Glomerular visceral epithelial cell (primary cell): ENCODE data around the gene LRRIQ3.

Source experiments
- DNase-seq: peaks from one replicate; pipeline ENCODE4 v3.0.0-alpha.2; 2016; ENCODE audit errors: extremely low spot score

Gene LRRIQ3

GRCh38 chr1:74113333-74113732 lies 84.6 kb downstream of the LRRIQ3 start:
- no peak for DNase-seq

- DNase-seq, result no peak
These were observed 90.6 kb downstream of the LRRIQ3 start for GRCh38 chr1:74107394-74107793.

GRCh38 chr1:74091371-74091770 lies 106.6 kb downstream of the LRRIQ3 start:
- DNase-seq, result no peak

- DNase-seq, result peak; percentile 59
These were observed 114.8 kb downstream of the LRRIQ3 start for GRCh38 chr1:74083128-74083527.

GRCh38 chr1:74065081-74065480 lies 132.9 kb downstream of the LRRIQ3 start:
- DNase-seq, result no peak

- DNase-seq, result no peak
These were observed 140.3 kb downstream of the LRRIQ3 start for GRCh38 chr1:74057719-74058118.

GRCh38 chr1:74053407-74053806 lies 144.6 kb downstream of the LRRIQ3 start:
- no peak for DNase-seq

GRCh38 chr1:74050386-74050785 lies 147.6 kb downstream of the LRRIQ3 start:
- no peak for DNase-seq

- DNase-seq, result no peak
These were observed 159.9 kb downstream of the LRRIQ3 start for GRCh38 chr1:74038042-74038441.

- DNase-seq, result no peak
These were observed 185.4 kb downstream of the LRRIQ3 start for GRCh38 chr1:74012583-74012982.

- DNase-seq, result no peak
These were observed 186.2 kb downstream of the LRRIQ3 start for GRCh38 chr1:74011736-74012135.

GRCh38 chr1:74010206-74010605 lies 187.8 kb downstream of the LRRIQ3 start:
- DNase-seq, result no peak

GRCh38 chr1:74005533-74005932 lies 192.4 kb downstream of the LRRIQ3 start:
- no peak for DNase-seq

- DNase-seq, result no peak
These were observed 194.2 kb downstream of the LRRIQ3 start for GRCh38 chr1:74003806-74004205.

GRCh38 chr1:73998348-73998959 lies 199.5 kb downstream of the LRRIQ3 start:
- peak; percentile 41 for DNase-seq

GRCh38 chr1:73980324-73981040 lies 217.5 kb downstream of the LRRIQ3 start:
- peak; percentile 11 for DNase-seq

GRCh38 chr1:73979684-73980083 lies 218.3 kb downstream of the LRRIQ3 start:
- no peak for DNase-seq

GRCh38 chr1:73978964-73979363 lies 219.0 kb downstream of the LRRIQ3 start:
- DNase-seq, result no peak
